ENCODE results near the gene PGRMC2.

The PGRMC2 gene

DNA sequence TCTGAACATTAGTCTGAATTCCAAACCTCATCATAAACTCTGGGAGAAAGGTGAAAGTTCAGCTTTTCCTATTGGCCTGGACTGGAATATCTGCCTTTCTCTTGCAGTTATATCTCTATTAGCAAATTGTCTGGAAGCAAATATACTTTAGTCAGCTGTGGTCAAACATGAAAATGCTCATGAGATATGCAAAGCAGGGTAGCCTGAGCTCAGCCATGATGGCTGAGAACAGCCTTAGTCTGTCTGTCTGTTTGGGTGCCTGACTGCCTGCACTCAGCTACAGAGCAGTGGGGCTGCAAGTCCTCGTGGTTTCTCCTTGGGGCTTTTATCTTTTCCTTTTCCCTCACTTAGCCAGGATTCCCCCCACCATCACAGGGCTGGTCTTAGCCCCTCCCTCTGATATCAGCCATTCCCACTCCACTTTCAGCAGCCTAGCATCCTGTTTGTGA is 19.5 kb upstream of the PGRMC2 start:
- TF ChIP-seq ZBTB7A (IDR thresholded peaks at IDR 0.05; ENCODE audit: low read depth) (no peak), CREB1 (IDR thresholded peaks at IDR 0.05; ENCODE audit: low read depth) (no peak), TAF1 (IDR thresholded peaks at IDR 0.05; ENCODE audit: low read depth) (no peak), TEAD4 (IDR thresholded peaks at IDR 0.05) (no peak), FOXM1 (IDR thresholded peaks at IDR 0.05; ENCODE audit: borderline replicate concordance, low read depth) (no peak), TCF12 (IDR thresholded peaks at IDR 0.05; ENCODE audit: low read depth) (no peak), CEBPB (IDR thresholded peaks at IDR 0.05) (no peak), RAD21 (IDR thresholded peaks at IDR 0.05; ENCODE audit: low read depth) (no peak), YY1 (IDR thresholded peaks at IDR 0.05; ENCODE audit: low read depth) (no peak), EP300 (IDR thresholded peaks at IDR 0.05; ENCODE audit: borderline replicate concordance) (no peak), EGR1 (IDR thresholded peaks at IDR 0.05) (no peak), NFIC (IDR thresholded peaks at IDR 0.05) (no peak)
- TF ChIP-seq, protein P1, sequence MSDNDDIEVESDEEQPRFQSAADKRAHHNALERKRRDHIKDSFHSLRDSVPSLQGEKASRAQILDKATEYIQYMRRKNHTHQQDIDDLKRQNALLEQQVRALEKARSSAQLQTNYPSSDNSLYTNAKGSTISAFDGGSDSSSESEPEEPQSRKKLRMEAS (IDR thresholded peaks at IDR 0.05), result no peak
- TF ChIP-seq, protein P2, sequence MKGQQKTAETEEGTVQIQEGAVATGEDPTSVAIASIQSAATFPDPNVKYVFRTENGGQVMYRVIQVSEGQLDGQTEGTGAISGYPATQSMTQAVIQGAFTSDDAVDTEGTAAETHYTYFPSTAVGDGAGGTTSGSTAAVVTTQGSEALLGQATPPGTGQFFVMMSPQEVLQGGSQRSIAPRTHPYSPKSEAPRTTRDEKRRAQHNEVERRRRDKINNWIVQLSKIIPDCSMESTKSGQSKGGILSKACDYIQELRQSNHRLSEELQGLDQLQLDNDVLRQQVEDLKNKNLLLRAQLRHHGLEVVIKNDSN (IDR thresholded peaks at IDR 0.05), result no peak
- TF ChIP-seq, protein P3, sequence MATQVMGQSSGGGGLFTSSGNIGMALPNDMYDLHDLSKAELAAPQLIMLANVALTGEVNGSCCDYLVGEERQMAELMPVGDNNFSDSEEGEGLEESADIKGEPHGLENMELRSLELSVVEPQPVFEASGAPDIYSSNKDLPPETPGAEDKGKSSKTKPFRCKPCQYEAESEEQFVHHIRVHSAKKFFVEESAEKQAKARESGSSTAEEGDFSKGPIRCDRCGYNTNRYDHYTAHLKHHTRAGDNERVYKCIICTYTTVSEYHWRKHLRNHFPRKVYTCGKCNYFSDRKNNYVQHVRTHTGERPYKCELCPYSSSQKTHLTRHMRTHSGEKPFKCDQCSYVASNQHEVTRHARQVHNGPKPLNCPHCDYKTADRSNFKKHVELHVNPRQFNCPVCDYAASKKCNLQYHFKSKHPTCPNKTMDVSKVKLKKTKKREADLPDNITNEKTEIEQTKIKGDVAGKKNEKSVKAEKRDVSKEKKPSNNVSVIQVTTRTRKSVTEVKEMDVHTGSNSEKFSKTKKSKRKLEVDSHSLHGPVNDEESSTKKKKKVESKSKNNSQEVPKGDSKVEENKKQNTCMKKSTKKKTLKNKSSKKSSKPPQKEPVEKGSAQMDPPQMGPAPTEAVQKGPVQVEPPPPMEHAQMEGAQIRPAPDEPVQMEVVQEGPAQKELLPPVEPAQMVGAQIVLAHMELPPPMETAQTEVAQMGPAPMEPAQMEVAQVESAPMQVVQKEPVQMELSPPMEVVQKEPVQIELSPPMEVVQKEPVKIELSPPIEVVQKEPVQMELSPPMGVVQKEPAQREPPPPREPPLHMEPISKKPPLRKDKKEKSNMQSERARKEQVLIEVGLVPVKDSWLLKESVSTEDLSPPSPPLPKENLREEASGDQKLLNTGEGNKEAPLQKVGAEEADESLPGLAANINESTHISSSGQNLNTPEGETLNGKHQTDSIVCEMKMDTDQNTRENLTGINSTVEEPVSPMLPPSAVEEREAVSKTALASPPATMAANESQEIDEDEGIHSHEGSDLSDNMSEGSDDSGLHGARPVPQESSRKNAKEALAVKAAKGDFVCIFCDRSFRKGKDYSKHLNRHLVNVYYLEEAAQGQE (IDR thresholded peaks at IDR 0.05; ENCODE audit: low read depth), result no peak

DNA sequence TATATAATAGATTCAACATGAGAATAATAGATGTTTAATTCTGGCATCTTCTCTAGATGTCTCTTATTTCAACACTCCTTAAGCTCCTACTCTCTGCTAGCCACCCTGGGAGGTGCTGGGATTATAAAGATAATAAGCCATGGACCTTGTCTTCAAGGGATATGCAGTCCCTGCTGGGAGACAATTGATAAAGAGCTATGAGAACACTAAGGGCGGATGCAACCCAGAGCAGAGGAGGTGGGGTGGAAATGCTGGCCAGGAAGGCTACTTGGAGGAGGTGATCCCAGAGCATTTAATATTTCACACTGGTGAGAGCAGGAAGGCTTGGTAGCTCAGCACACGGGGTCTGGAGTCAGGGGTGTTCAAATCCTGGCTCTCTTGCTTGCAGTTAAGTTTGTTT is 18.3 kb upstream of the PGRMC2 start:
- TF ChIP-seq FOXM1 (IDR thresholded peaks at IDR 0.05; ENCODE audit: borderline replicate concordance, low read depth) (no peak), TEAD4 (IDR thresholded peaks at IDR 0.05) (no peak), RAD21 (IDR thresholded peaks at IDR 0.05; ENCODE audit: low read depth) (no peak), EGR1 (IDR thresholded peaks at IDR 0.05) (no peak), ZBTB7A (IDR thresholded peaks at IDR 0.05; ENCODE audit: low read depth) (no peak), CREB1 (IDR thresholded peaks at IDR 0.05; ENCODE audit: low read depth) (no peak), EP300 (IDR thresholded peaks at IDR 0.05; ENCODE audit: borderline replicate concordance) (no peak), CEBPB (IDR thresholded peaks at IDR 0.05) (no peak), YY1 (IDR thresholded peaks at IDR 0.05; ENCODE audit: low read depth) (no peak), TCF12 (IDR thresholded peaks at IDR 0.05; ENCODE audit: low read depth) (no peak), NFIC (IDR thresholded peaks at IDR 0.05) (no peak), TAF1 (IDR thresholded peaks at IDR 0.05; ENCODE audit: low read depth) (no peak)
- TF ChIP-seq, protein P3 (IDR thresholded peaks at IDR 0.05; ENCODE audit: low read depth), result no peak
- TF ChIP-seq, protein P2 (IDR thresholded peaks at IDR 0.05), result no peak
- TF ChIP-seq, protein P1 (IDR thresholded peaks at IDR 0.05), result no peak

DNA sequence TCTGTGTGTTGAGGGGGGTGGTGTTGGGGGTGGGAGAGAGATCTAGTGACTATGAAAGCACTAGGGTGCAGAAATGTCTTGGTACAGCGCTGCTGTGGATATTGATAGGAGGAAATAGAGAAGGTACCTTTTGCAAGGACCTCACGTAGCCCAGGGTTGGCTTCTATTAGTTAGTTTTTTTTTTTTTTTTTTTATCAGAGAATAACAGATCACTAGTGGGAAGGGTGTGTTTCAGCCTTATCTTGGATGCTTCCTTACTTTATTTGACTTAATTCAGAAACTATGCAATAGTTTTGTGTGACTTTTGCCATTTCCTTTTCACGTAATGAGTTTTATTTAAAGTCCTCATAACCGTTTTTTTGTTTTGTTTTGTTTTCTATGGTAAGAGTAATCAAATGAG is 16.4 kb upstream of the PGRMC2 start:
- TF ChIP-seq, protein P2 (IDR thresholded peaks at IDR 0.05), result no peak
- TF ChIP-seq CEBPB (IDR thresholded peaks at IDR 0.05), result no peak
- TF ChIP-seq, protein P3 (IDR thresholded peaks at IDR 0.05; ENCODE audit: low read depth), result no peak
- TF ChIP-seq EP300 (IDR thresholded peaks at IDR 0.05; ENCODE audit: borderline replicate concordance), result no peak
- no peak for TF ChIP-seq FOXM1 (IDR thresholded peaks at IDR 0.05; ENCODE audit: borderline replicate concordance, low read depth)
- TF ChIP-seq EGR1 (IDR thresholded peaks at IDR 0.05), result no peak
- TF ChIP-seq NFIC (IDR thresholded peaks at IDR 0.05), result no peak
- TF ChIP-seq TAF1 (IDR thresholded peaks at IDR 0.05; ENCODE audit: low read depth), result no peak
- TF ChIP-seq ZBTB7A (IDR thresholded peaks at IDR 0.05; ENCODE audit: low read depth), result no peak
- TF ChIP-seq RAD21 (IDR thresholded peaks at IDR 0.05; ENCODE audit: low read depth), result no peak

DNA sequence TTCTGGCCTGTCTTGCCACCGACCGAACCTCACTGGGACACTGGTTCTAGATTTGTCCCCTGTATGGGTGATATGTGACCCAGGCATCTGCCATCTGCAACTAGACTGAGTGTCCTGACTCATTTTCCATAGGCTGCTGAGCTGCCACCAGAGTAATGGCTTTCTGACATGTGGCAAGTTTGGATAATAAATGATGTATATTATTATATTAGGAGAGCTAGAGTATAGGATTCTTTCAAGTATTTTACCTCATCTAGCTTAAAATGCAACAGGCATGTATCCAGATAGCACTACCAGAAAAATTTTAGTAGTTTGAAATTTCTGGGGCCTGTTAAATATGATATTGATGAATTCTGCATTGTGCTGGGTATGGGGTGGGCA is 15.8 kb upstream of the PGRMC2 start:
- TF ChIP-seq EP300 (IDR thresholded peaks at IDR 0.05; ENCODE audit: borderline replicate concordance), result no peak
- TF ChIP-seq, protein P1 (IDR thresholded peaks at IDR 0.05), result no peak
- no peak for TF ChIP-seq TEAD4 (IDR thresholded peaks at IDR 0.05)
- no peak for TF ChIP-seq NFIC (IDR thresholded peaks at IDR 0.05)
- no peak for TF ChIP-seq TCF12 (IDR thresholded peaks at IDR 0.05; ENCODE audit: low read depth)
- TF ChIP-seq ZBTB7A (IDR thresholded peaks at IDR 0.05; ENCODE audit: low read depth), result no peak
- no peak for TF ChIP-seq RAD21 (IDR thresholded peaks at IDR 0.05; ENCODE audit: low read depth)
- TF ChIP-seq CEBPB (IDR thresholded peaks at IDR 0.05), result no peak
- TF ChIP-seq, protein P3 (IDR thresholded peaks at IDR 0.05; ENCODE audit: low read depth), result no peak
- TF ChIP-seq CREB1 (IDR thresholded peaks at IDR 0.05; ENCODE audit: low read depth), result no peak
- no peak for TF ChIP-seq TAF1 (IDR thresholded peaks at IDR 0.05; ENCODE audit: low read depth)
- TF ChIP-seq, protein P2 (IDR thresholded peaks at IDR 0.05), result no peak
- TF ChIP-seq FOXM1 (IDR thresholded peaks at IDR 0.05; ENCODE audit: borderline replicate concordance, low read depth), result no peak
- no peak for TF ChIP-seq YY1 (IDR thresholded peaks at IDR 0.05; ENCODE audit: low read depth)
- no peak for TF ChIP-seq EGR1 (IDR thresholded peaks at IDR 0.05)
